HG03378 (cell line): ENCODE data around the gene RBFOX1.

Experiments
- ATAC-seq: cut with Tn5 transposase; IDR thresholded peaks from one replicate; pipeline ENCODE4 v1.9.1; 2021; ENCODE audit warnings: mild to moderate bottlenecking, moderate library complexity; ENCODE audit not compliant: unreplicated experiment

The RBFOX1 gene

GRCh38 chr16:7372095-7372494, 39.5 kb downstream of the RBFOX1 start:
- no peak for ATAC-seq

- no peak for ATAC-seq
Measured at GRCh38 chr16:7373776-7374175, 41.1 kb downstream of the RBFOX1 start.

- no peak for ATAC-seq
Measured at GRCh38 chr16:7374614-7375174, 42.0 kb downstream of the RBFOX1 start.

- no peak for ATAC-seq
Measured at GRCh38 chr16:7376227-7376626, 43.6 kb downstream of the RBFOX1 start.

GRCh38 chr16:7377231-7377630, 44.6 kb downstream of the RBFOX1 start:
- no peak for ATAC-seq

GRCh38 chr16:7378024-7378695, 45.5 kb downstream of the RBFOX1 start:
- ATAC-seq: no peak

GRCh38 chr16:7380441-7380840, 47.8 kb downstream of the RBFOX1 start:
- ATAC-seq: no peak

GRCh38 chr16:7380911-7381310, 48.3 kb downstream of the RBFOX1 start:
- no peak for ATAC-seq

GRCh38 chr16:7381671-7382070, 49.0 kb downstream of the RBFOX1 start:
- no peak for ATAC-seq

GRCh38 chr16:7382521-7382920, 49.9 kb downstream of the RBFOX1 start:
- ATAC-seq: no peak

GRCh38 chr16:7390974-7391373, 58.3 kb downstream of the RBFOX1 start:
- no peak for ATAC-seq

GRCh38 chr16:7391694-7392093, 59.0 kb downstream of the RBFOX1 start:
- ATAC-seq: no peak

- no peak for ATAC-seq
Measured at GRCh38 chr16:7392206-7392605, 59.6 kb downstream of the RBFOX1 start.

GRCh38 chr16:7393680-7394079, 61.0 kb downstream of the RBFOX1 start:
- no peak for ATAC-seq

GRCh38 chr16:7394720-7395336, 62.2 kb downstream of the RBFOX1 start:
- ATAC-seq: no peak

GRCh38 chr16:7397901-7398300, 65.3 kb downstream of the RBFOX1 start:
- ATAC-seq: no peak

- ATAC-seq: no peak
Measured at GRCh38 chr16:7398536-7398935, 65.9 kb downstream of the RBFOX1 start.

GRCh38 chr16:7399296-7399695, 66.7 kb downstream of the RBFOX1 start:
- no peak for ATAC-seq

GRCh38 chr16:7400117-7400890, 67.7 kb downstream of the RBFOX1 start:
- no peak for ATAC-seq

GRCh38 chr16:7404217-7404616, 71.6 kb downstream of the RBFOX1 start:
- ATAC-seq: no peak

- no peak for ATAC-seq
Measured at GRCh38 chr16:7405166-7405565, 72.5 kb downstream of the RBFOX1 start.
